A549 (cell line): ENCODE measurements around the gene SHQ1.

Experiments
- CBX2 ChIP-seq: fragments of 200-600 bp; sonication (generic); IDR thresholded peaks from 2 replicates; pipeline ENCODE4 v1.6.1; 2016; ENCODE audit warnings: low read depth, mild to moderate bottlenecking, borderline replicate concordance
- CEBPB ChIP-seq, 2 experiments: fragments of >200 bp in 1 of 2; sonication (Bioruptor Twin) in 1 of 2; formaldehyde crosslinking in 1 of 2; IDR thresholded peaks; 2 replicates each; pipeline ENCODE4 v1.6.1; 2012 to 2016
- CTCF ChIP-seq: fragments of >200 bp; sonication (Bioruptor Twin); formaldehyde crosslinking; IDR thresholded peaks from 3 replicates; pipeline ENCODE4 v1.5.1; 2016
- HDAC2 ChIP-seq: fragments of 200-600 bp; sonication (generic); IDR thresholded peaks from 2 replicates; pipeline ENCODE4 v1.6.1; 2016
- JUNB ChIP-seq: fragments of >200 bp; sonication (Bioruptor Twin); formaldehyde crosslinking; IDR thresholded peaks from 2 replicates; pipeline ENCODE4 v1.6.1; 2016
- MAFK ChIP-seq: fragments of 450-650 bp; IDR thresholded peaks from 2 replicates; pipeline ENCODE4 v1.6.1; 2014; ENCODE audit not compliant: partially characterized antibody
- MAX ChIP-seq: IDR thresholded peaks from 2 replicates; pipeline ENCODE4 v1.6.1; 2012
- PBX3 ChIP-seq: IDR thresholded peaks from 2 replicates; pipeline ENCODE4 v1.6.1; 2012
- POLR2A ChIP-seq: IDR thresholded peaks from 2 replicates; pipeline ENCODE4 v1.6.1; 2012; ENCODE audit warnings: mild to moderate bottlenecking, low read length
- RAD21 ChIP-seq, 2 experiments: fragments of >200 bp in 1 of 2; sonication (Bioruptor Twin) in 1 of 2; formaldehyde crosslinking in 1 of 2; IDR thresholded peaks in 1 of 2; conservative IDR thresholded peaks in 1 of 2; 2 replicates in 1 of 2; 3 replicates in 1 of 2; pipeline ENCODE4 v1.6.1; 2012 to 2018; ENCODE audit warnings: inconsistent platforms in 1 of 2
- REST ChIP-seq: fragments of 200-600 bp; sonication (generic); IDR thresholded peaks from 2 replicates; pipeline ENCODE4 v1.6.1; 2016; ENCODE audit warnings: antibody characterized with exemption, mild to moderate bottlenecking, moderate library complexity
- SMC3 ChIP-seq: fragments of >200 bp; sonication (Bioruptor Twin); formaldehyde crosslinking; IDR thresholded peaks from 3 replicates; pipeline ENCODE4 v1.6.1; 2018; ENCODE audit warnings: inconsistent platforms

- TF ChIP-seq CTCF (no peak), PBX3 (no peak), CBX2 (no peak), POLR2A (no peak), RAD21 (conservative IDR thresholded peaks at IDR 0.05 in 1 of 2, IDR thresholded peaks at IDR 0.05 in 1 of 2) (no peak), HDAC2 (no peak), MAFK (no peak), JUNB (no peak), CEBPB (IDR thresholded peaks at IDR 0.05) (no peak), REST (no peak), MAX (no peak), SMC3 (no peak)
These were observed 127.7 kb downstream of the SHQ1 start for GRCh38 chr3:72720566-72720965.
